HepG2 (cell line): ENCODE results near the gene NSF.
"Not testable (repeated sequence)": the region's sequence is repeated elsewhere in the genome, so short reads cannot be mapped to it uniquely, and the experiment has no call there.

ENCODE experiments used
- DPF2 ChIP-seq: sonication (generic); formaldehyde crosslinking; IDR thresholded peaks from 2 replicates; pipeline ENCODE4 v1.4.0; 2020; ENCODE audit warnings: mild to moderate bottlenecking, low read depth, missing genetic modification reagents, borderline replicate concordance
- KLF16 ChIP-seq, 2 experiments: sonication (generic) in 1 of 2; formaldehyde crosslinking in 1 of 2; IDR thresholded peaks; 2 replicates each; pipeline versions ENCODE4 v1.6.1 to v1.8.0; 2016 to 2023; ENCODE audit warnings: missing genetic modification reagents in 2 of 2, missing compliant biosample characterization in 1 of 2
- SRF ChIP-seq: IDR thresholded peaks from 2 replicates; pipeline ENCODE4 v1.6.1; 2011; ENCODE audit warnings: mild to moderate bottlenecking, low read depth, low read length, moderate library complexity
- TF ChIP-seq, protein P1 (sequence below): sonication (generic); formaldehyde crosslinking; IDR thresholded peaks from 2 replicates; pipeline ENCODE4 v1.4.0; 2020; ENCODE audit warnings: mild to moderate bottlenecking, missing genetic modification reagents

- TF ChIP-seq, protein P1, sequence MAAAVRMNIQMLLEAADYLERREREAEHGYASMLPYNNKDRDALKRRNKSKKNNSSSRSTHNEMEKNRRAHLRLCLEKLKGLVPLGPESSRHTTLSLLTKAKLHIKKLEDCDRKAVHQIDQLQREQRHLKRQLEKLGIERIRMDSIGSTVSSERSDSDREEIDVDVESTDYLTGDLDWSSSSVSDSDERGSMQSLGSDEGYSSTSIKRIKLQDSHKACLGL (CRISPR knock-in tag): not testable (repeated sequence)
- TF ChIP-seq KLF16 (CRISPR knock-in tag; IDR thresholded peaks at IDR 0.05); DPF2 (CRISPR knock-in tag); SRF: not testable (repeated sequence)
Observed at GRCh38 chr17:46649246-46649645, 58.8 kb downstream of the NSF start.
